Nephron progenitor cell (in vitro differentiated cells): ENCODE data around the gene FARP2.

Experiments used
- DNase-seq: peaks from one replicate; pipeline ENCODE4 v3.0.0; 2021
- H3K27ac Mint-ChIP-seq: 2 replicates; pipeline ENCODE4 v1.8.0; 2021; ENCODE audit warnings: mild to moderate bottlenecking, moderate library complexity, mixed read lengths
- H3K27me3 Mint-ChIP-seq: 2 replicates; pipeline ENCODE4 v1.8.0; 2021; ENCODE audit warnings: mild to moderate bottlenecking, low read depth, mixed read lengths; ENCODE audit not compliant: poor library complexity
- H3K36me3 Mint-ChIP-seq: 2 replicates; pipeline ENCODE4 v1.8.0; 2021; ENCODE audit warnings: low read depth, mixed read lengths
- H3K4me1 Mint-ChIP-seq: 2 replicates; pipeline ENCODE4 v1.8.0; 2021; ENCODE audit warnings: mixed read lengths
- H3K4me3 Mint-ChIP-seq: 2 replicates; pipeline ENCODE4 v1.8.0; 2021; ENCODE audit warnings: mild to moderate bottlenecking, moderate library complexity, mixed read lengths
- H3K9me3 Mint-ChIP-seq: 2 replicates; pipeline ENCODE4 v1.8.0; 2021; ENCODE audit warnings: mild to moderate bottlenecking, moderate library complexity, mixed read lengths
- TF ChIP-seq, protein P1 (sequence below): fragments of 200-600 bp; sonication (generic); IDR thresholded peaks from 2 replicates; pipeline ENCODE4 v1.5.0; 2021; ENCODE audit warnings: antibody characterized with exemption

Gene FARP2

DNA sequence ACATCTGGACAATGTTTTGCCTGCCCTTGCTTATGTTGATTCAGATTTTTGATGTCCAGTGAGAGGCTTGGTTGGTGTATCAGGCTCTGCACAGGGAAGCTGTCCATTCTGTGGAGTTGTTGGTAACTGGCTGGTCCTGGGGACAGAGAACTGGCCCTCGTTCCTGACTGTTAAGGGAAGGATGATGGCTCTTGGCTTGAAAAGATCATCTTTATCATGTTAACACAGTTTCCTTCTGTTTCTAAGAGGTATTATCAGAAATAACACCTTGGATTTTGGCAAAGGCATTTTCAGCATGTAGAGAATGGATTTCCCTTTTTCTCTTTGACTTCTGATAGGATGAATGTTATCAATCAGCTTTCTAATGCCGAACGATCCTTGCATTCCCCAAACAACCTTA lies 133.0 kb downstream of the FARP2 start:
- Mint-ChIP-seq H3K27ac (no peak overlapping the region), H3K4me3 (no peak overlapping the region), H3K9me3 (no peaks in the 10 kb centered on the region), H3K4me1 (peaks cover 8% of the 10 kb centered on the region), H3K27me3 (no peaks in the 10 kb centered on the region), H3K36me3 (peaks cover 22% of the 10 kb centered on the region)
- TF ChIP-seq, protein P1, sequence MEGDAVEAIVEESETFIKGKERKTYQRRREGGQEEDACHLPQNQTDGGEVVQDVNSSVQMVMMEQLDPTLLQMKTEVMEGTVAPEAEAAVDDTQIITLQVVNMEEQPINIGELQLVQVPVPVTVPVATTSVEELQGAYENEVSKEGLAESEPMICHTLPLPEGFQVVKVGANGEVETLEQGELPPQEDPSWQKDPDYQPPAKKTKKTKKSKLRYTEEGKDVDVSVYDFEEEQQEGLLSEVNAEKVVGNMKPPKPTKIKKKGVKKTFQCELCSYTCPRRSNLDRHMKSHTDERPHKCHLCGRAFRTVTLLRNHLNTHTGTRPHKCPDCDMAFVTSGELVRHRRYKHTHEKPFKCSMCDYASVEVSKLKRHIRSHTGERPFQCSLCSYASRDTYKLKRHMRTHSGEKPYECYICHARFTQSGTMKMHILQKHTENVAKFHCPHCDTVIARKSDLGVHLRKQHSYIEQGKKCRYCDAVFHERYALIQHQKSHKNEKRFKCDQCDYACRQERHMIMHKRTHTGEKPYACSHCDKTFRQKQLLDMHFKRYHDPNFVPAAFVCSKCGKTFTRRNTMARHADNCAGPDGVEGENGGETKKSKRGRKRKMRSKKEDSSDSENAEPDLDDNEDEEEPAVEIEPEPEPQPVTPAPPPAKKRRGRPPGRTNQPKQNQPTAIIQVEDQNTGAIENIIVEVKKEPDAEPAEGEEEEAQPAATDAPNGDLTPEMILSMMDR: no peak
- no peak for DNase-seq

DNA sequence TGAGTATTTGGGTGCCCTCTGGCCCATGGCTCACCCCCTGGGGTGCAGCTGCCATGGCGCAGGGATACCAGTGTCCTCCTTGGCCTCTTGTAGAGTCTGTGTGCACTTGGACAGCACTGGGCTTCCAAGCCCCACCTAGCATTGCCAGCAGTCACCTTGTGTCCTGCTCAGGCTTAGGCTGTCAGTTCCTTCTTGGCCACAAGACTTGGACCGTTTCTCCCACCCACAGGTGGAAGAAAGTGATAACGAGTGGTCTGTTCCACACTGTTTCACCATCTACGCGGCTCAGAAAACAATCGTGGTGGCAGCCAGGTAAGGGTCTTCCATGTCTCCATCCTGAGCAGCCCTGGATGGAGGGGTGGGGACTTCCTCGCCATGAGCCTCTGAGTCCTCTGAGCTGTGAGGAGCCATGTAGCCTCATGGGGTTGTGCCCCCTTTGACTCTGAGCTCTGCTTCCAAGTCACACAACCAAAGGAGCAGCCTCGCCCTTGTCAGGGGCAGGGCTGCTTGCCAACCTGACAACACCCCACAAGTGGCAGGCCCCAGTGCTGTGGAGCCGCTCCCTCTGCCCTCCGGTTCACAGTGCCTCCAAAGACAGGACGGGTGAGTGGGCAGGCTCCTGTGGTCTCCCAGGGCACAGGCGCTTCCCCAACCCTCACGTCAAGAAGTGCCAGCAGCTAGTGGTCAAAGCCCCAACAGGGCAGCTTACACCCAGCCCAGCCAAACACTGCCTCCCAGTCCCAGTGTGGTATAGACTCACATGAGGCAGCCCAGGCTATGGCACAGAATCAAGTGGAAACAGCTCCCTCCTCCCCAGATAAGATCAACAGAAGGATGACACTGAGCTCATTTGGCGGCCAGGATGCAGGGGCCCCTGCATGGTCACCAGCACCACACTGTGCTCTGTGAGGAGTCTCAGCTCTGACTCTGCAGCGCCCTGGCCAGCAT lies 133.9 kb downstream of the FARP2 start:
- Mint-ChIP-seq H3K36me3 (peaks cover 22% of the 10 kb centered on the region), H3K27ac (peak overlapping the region; percentile 17), H3K4me1 (peaks cover 8% of the 10 kb centered on the region), H3K27me3 (no peaks in the 10 kb centered on the region), H3K4me3 (no peak overlapping the region), H3K9me3 (no peaks in the 10 kb centered on the region)
- no peak for DNase-seq
- TF ChIP-seq, protein P1: no peak

DNA sequence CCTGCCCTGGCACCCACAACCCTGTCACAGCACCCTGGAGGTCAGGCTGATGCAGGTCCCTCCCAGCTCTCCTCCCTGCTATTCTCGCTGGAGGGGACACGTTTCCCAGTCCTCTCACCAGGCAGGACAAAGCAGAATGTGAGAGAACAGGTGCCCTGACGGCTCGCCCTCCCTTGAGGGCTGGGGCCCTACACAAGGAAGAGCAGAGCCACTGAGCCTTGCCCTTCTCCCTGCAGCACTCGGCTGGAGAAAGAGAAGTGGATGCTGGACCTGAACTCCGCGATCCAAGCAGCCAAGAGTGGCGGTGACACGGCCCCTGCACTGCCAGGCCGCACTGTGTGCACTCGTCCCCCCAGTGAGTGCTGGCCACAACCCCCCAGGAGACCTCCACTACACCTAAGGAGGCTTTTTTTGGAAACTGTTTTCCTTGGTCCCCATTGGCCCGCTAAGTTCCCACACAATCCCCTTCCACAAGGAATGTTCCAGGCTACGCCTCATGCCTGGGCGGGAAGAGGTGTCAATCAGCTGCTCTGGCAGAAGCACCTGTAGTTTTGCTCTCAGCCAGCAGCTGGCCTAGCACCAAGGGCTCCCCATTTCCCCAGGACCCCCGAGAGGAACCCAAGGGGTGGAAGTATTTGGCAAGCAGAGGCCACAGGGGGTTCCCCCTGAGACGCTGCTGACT lies 134.9 kb downstream of the FARP2 start:
- Mint-ChIP-seq H3K27me3 (no peaks in the 10 kb centered on the region), H3K27ac (no peak overlapping the region), H3K4me3 (no peak overlapping the region), H3K4me1 (peaks cover 8% of the 10 kb centered on the region), H3K9me3 (no peaks in the 10 kb centered on the region), H3K36me3 (peaks cover 22% of the 10 kb centered on the region)
- DNase-seq: no peak
- TF ChIP-seq, protein P1: no peak

DNA sequence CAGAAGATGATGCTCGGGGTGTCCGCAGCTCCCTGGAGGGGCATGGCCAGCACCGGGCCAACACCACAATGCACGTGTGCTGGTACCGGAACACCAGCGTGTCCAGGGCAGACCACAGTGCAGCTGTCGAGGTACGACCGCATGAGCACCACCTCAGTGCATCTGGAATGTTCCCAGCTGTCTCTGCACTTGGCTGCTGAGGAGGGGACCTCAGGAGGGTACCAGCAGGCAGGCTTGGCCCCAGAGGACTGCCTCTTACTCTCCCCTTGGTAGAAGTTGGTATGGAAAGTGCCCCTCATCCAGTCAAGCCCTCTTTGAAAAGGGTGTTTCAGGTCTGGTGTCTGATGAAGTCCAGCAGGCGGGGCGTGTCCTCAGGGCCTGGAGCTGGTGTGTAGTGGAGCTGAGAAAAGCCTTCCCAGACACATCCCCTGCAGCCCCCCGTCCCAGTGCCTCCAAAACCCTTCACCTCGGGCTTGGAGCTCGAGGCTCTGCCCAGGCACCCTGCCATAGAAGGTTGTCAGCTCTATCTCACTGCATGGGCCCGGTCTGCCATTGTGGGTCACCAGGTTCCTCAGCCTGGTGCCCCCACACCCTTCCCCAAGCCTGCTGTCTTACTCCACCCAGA lies 135.6 kb downstream of the FARP2 start:
- no peak for DNase-seq
- H3K4me3 Mint-ChIP-seq: no peak overlapping the region
- no peaks in the 10 kb centered on the region for H3K27me3 Mint-ChIP-seq
- H3K27ac Mint-ChIP-seq: peak overlapping the region; percentile 17
- peaks cover 8% of the 10 kb centered on the region for H3K4me1 Mint-ChIP-seq
- TF ChIP-seq, protein P1: no peak
- peaks cover 22% of the 10 kb centered on the region for H3K36me3 Mint-ChIP-seq
- no peaks in the 10 kb centered on the region for H3K9me3 Mint-ChIP-seq

DNA sequence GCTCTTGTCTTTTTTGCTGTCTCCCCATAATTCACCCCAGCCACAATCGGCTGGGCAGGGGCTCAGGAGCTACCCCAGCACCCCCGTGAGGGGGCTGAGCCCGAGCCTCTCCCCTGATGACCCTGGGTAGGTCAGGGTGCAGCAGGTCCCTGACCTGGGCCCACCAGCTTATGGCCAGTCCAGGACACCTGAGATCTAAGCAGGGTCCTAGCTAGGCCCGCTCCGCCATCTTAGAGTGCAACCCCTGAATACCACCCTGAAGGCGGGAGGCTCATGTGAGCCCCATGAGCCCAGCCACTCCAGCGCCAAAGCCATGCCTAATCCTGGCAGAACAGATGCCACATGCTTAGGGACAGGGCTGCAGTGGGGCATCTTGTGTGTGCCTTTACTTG lies 136.1 kb downstream of the FARP2 start:
- no peaks in the 10 kb centered on the region for H3K27me3 Mint-ChIP-seq
- H3K36me3 Mint-ChIP-seq: peaks cover 17% of the 10 kb centered on the region
- H3K4me1 Mint-ChIP-seq: peaks cover 8% of the 10 kb centered on the region
- no peak for DNase-seq
- H3K9me3 Mint-ChIP-seq: no peaks in the 10 kb centered on the region
- TF ChIP-seq, protein P1: no peak
- peak overlapping the region; percentile 17 for H3K27ac Mint-ChIP-seq
- H3K4me3 Mint-ChIP-seq: no peak overlapping the region
